ENCODE data around the gene RRAD. TPM values are rescaled to one million over a fixed set of nuclear protein-coding genes. Genes with fewer than 3 reads are reported as not detected.
A peak's percentile ranks its signal among the peaks of the same experiment; 100 is the strongest.
"Not testable (repeated sequence)": the region's sequence is repeated elsewhere in the genome, so short reads cannot be mapped to it uniquely, and the experiment has no call there.

RRAD gene
- total RNA-seq, 1 experiment from 2014 or later, result 4.3 TPM

DNA sequence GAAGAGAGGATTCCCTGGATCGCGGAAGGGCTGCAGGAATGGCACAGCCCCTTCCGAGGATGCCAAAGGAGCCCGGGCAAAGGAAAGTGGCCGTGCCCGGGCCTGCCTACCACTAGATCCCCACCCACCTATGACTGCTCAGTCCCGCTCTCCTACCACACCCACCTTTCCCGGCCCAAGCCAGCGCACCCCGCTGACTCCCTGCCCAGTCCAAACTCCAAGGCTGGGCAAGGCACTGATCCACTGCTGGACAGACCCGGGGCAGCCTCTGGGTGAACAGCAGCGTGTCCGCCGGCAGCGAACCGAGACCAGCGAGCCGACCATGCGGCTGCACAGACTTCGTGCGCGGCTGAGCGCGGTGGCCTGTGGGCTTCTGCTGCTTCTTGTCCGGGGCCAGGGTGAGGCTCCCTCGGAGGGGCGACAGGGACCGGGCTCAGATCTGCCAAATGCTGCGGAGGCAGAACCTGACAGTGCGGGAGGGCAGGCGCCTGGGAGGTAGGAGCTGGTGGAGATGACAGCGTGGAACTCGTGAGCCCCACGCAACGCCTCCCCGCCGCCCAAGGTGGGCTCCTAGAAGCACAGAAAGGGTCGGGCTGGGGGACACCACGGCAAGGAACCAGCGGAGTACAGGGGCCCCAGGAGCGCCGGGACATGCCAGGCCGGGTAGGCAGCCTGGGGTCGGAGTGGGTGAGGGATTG lies 10.1 kb upstream of the RRAD start, which contains the start of gene CES2:
Gene CES2 (plus strand): TSS at position 203 of the 698 bp plus-strand sequence. CDS start 120 bp downstream, at position 323.
- ATAC-seq, result peak; percentile 61
- TF ChIP-seq TCF7L2 (IDR thresholded peaks at IDR 0.05; ENCODE audit: low read depth, low read length) (0 out of 2 replicates have a peak, but pooled peaks have one; percentile 7), POLR2AphosphoS5 (IDR thresholded peaks at IDR 0.05; ENCODE audit: low read depth, low read length) (no peak), SIN3A (IDR thresholded peaks at IDR 0.05; ENCODE audit: borderline replicate concordance, insufficient read depth, low read depth, low read length) (no peak)
- TF ChIP-seq, protein P1, sequence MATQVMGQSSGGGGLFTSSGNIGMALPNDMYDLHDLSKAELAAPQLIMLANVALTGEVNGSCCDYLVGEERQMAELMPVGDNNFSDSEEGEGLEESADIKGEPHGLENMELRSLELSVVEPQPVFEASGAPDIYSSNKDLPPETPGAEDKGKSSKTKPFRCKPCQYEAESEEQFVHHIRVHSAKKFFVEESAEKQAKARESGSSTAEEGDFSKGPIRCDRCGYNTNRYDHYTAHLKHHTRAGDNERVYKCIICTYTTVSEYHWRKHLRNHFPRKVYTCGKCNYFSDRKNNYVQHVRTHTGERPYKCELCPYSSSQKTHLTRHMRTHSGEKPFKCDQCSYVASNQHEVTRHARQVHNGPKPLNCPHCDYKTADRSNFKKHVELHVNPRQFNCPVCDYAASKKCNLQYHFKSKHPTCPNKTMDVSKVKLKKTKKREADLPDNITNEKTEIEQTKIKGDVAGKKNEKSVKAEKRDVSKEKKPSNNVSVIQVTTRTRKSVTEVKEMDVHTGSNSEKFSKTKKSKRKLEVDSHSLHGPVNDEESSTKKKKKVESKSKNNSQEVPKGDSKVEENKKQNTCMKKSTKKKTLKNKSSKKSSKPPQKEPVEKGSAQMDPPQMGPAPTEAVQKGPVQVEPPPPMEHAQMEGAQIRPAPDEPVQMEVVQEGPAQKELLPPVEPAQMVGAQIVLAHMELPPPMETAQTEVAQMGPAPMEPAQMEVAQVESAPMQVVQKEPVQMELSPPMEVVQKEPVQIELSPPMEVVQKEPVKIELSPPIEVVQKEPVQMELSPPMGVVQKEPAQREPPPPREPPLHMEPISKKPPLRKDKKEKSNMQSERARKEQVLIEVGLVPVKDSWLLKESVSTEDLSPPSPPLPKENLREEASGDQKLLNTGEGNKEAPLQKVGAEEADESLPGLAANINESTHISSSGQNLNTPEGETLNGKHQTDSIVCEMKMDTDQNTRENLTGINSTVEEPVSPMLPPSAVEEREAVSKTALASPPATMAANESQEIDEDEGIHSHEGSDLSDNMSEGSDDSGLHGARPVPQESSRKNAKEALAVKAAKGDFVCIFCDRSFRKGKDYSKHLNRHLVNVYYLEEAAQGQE (IDR thresholded peaks at IDR 0.05; ENCODE audit: insufficient read depth in 1 of 2, low read depth in 2 of 2, low read length in 1 of 2), result no peak
- TF ChIP-seq, protein P2, sequence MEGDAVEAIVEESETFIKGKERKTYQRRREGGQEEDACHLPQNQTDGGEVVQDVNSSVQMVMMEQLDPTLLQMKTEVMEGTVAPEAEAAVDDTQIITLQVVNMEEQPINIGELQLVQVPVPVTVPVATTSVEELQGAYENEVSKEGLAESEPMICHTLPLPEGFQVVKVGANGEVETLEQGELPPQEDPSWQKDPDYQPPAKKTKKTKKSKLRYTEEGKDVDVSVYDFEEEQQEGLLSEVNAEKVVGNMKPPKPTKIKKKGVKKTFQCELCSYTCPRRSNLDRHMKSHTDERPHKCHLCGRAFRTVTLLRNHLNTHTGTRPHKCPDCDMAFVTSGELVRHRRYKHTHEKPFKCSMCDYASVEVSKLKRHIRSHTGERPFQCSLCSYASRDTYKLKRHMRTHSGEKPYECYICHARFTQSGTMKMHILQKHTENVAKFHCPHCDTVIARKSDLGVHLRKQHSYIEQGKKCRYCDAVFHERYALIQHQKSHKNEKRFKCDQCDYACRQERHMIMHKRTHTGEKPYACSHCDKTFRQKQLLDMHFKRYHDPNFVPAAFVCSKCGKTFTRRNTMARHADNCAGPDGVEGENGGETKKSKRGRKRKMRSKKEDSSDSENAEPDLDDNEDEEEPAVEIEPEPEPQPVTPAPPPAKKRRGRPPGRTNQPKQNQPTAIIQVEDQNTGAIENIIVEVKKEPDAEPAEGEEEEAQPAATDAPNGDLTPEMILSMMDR (IDR thresholded peaks at IDR 0.05), result no peak
- Histone ChIP-seq H3K27ac (ENCODE audit: low read length) (peak within 1 kb of the TSS; percentile 80), H3K4me1 (ENCODE audit: control insufficient read depth, insufficient read depth, low read length) (peaks cover 3% of the 10 kb centered on the region), H3K9me3 (ENCODE audit: control insufficient read depth, insufficient read depth, low read depth, low read length) (no peaks in the 10 kb centered on the region), H3K27me3 (ENCODE audit: control insufficient read depth, insufficient read depth, low read length) (no peaks in the 10 kb centered on the region), H3K4me3 (ENCODE audit: low read depth in 2 of 2, low read length in 2 of 2) (peak within 1 kb of the TSS; percentile 83 to 95), H3K36me3 (ENCODE audit: control insufficient read depth, insufficient read depth, low read length) (peaks cover 8% of the 10 kb centered on the region; the same call in 1 of the 2 replicates)
- no TSS peak for BruUV-seq (replicated peaks)
- POLR2A ChIA-PET, result no interaction called here
- in situ Hi-C loops (cut with HindIII; ENCODE audit: low pct_unique_long_range_greater_than_20kb, low sequenced_read_pairs), result no loop called here
- intact Hi-C loops (cut with micrococcal nuclease; ENCODE audit: unreplicated experiment), result no loop called here
- DNase-seq (ENCODE audit: low read depth, low spot score), result no peak
- CTCF ChIA-PET, result no interaction called here

DNA sequence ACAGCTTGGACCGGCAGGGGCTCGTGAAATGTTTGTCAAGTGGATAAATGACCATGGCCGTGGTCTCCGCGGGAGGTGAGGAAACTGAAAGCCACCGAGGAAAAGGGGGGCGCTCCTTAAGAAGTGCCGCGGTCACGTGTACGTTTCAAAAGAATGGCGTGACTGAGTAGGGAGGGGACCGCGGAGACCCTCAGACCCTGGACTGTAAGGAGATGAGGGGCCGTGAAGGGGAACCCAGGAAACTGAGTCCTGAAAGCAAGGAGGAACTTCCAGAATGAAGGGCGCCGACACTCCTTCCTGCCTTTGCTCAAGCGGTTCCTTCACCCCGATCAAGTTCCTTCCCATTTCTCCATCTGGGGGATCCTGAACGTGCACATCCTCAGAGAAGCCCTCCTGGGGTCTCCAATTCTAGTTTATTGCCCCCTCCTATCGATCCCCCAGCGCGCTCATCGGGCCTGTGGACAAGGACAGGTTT lies 9.5 kb upstream of the RRAD start:
- Histone ChIP-seq H3K4me3 (ENCODE audit: low read depth in 2 of 2, low read length in 2 of 2) (peak overlapping the region; percentile 83 to 95), H3K27ac (ENCODE audit: low read length) (peak overlapping the region; percentile 80)
- BruUV-seq (replicated peaks); POLR2A ChIA-PET; H3K4me1 ChIP-seq (ENCODE audit: control insufficient read depth, insufficient read depth, low read length); intact Hi-C loops (cut with micrococcal nuclease; ENCODE audit: unreplicated experiment); DNase-seq (ENCODE audit: low read depth, low spot score); H3K36me3 ChIP-seq (ENCODE audit: control insufficient read depth, insufficient read depth, low read length); H3K27me3 ChIP-seq (ENCODE audit: control insufficient read depth, insufficient read depth, low read length); ATAC-seq; CTCF ChIA-PET; H3K9me3 ChIP-seq (ENCODE audit: control insufficient read depth, insufficient read depth, low read depth, low read length); in situ Hi-C loops (cut with HindIII; ENCODE audit: low pct_unique_long_range_greater_than_20kb, low sequenced_read_pairs): not testable (repeated sequence)
- TF ChIP-seq TCF7L2 (IDR thresholded peaks at IDR 0.05; ENCODE audit: low read depth, low read length), result peak; percentile 47

Measured in Panc1 (cell line).